HEK293T (cell line): Measurements from ENCODE around the gene PPP1R14B.

Experiments
- CTCF ChIA-PET: fragments of 350-600 bp; formaldehyde crosslinking; extraction: SDS; loops from one replicate; lab custom pipeline; 2021; ENCODE audit warnings: antibody characterized with exemption, inconsistent platforms; lab: Yijun Ruan, JAX
- POLR2A ChIA-PET: fragments of 350-600 bp; formaldehyde crosslinking; extraction: SDS; loops from one replicate; lab custom pipeline; 2020; ENCODE audit warnings: antibody characterized with exemption, inconsistent platforms; lab: Yijun Ruan, JAX
- DNase-seq: peaks from one replicate; pipeline ENCODE4 v3.0.0; 2012; ENCODE audit warnings: mixed read lengths; ENCODE audit errors: extremely low spot score
- ARNT ChIP-seq: fragments of 450-650 bp; IDR thresholded peaks from 2 replicates; pipeline ENCODE4 v1.6.1; 2017; ENCODE audit warnings: mild to moderate bottlenecking
- BHLHE40 ChIP-seq: fragments of 450-650 bp; IDR thresholded peaks from 2 replicates; pipeline ENCODE4 v1.6.1; 2016; ENCODE audit warnings: mild to moderate bottlenecking, moderate library complexity, borderline replicate concordance
- CTBP1 ChIP-seq: fragments of 450-650 bp; IDR thresholded peaks from 2 replicates; pipeline ENCODE4 v1.6.1; 2016; ENCODE audit warnings: borderline replicate concordance
- ELF4 ChIP-seq: fragments of 450-650 bp; IDR thresholded peaks from 2 replicates; pipeline ENCODE4 v1.6.1; 2017; ENCODE audit warnings: antibody characterized with exemption
- FOXA1 ChIP-seq: fragments of 450-650 bp; IDR thresholded peaks from 2 replicates; pipeline ENCODE4 v1.6.1; 2016; ENCODE audit warnings: mild to moderate bottlenecking
- FOXK2 ChIP-seq: fragments of 450-650 bp; IDR thresholded peaks from 2 replicates; pipeline ENCODE4 v1.6.1; 2016; ENCODE audit warnings: mild to moderate bottlenecking
- FOXM1 ChIP-seq: fragments of 450-650 bp; IDR thresholded peaks from 2 replicates; pipeline ENCODE4 v1.6.1; 2017; ENCODE audit warnings: mild to moderate bottlenecking, borderline replicate concordance
- HDGF ChIP-seq: fragments of 450-650 bp; IDR thresholded peaks from 2 replicates; pipeline ENCODE4 v1.6.1; 2017; ENCODE audit warnings: antibody characterized with exemption, borderline replicate concordance
- L3MBTL2 ChIP-seq: fragments of 450-650 bp; conservative IDR thresholded peaks from 2 replicates; pipeline ENCODE4 v1.6.1; 2016; ENCODE audit warnings: mild to moderate bottlenecking
- LEF1 ChIP-seq: fragments of 450-650 bp; IDR thresholded peaks from 2 replicates; pipeline ENCODE4 v1.6.1; 2017; ENCODE audit warnings: mild to moderate bottlenecking, borderline replicate concordance
- NFRKB ChIP-seq: fragments of 450-650 bp; IDR thresholded peaks from 2 replicates; pipeline ENCODE4 v1.6.1; 2016; ENCODE audit warnings: mild to moderate bottlenecking, moderate library complexity
- PKNOX1 ChIP-seq: fragments of 450-650 bp; IDR thresholded peaks from 2 replicates; pipeline ENCODE4 v1.6.1; 2016
- SP1 ChIP-seq: fragments of 450-650 bp; IDR thresholded peaks from 2 replicates; pipeline ENCODE4 v1.6.1; 2017
- SUZ12 ChIP-seq: fragments of 450-650 bp; IDR thresholded peaks from 2 replicates; pipeline ENCODE4 v1.6.1; 2016; ENCODE audit warnings: mild to moderate bottlenecking
- TARDBP ChIP-seq: fragments of 450-650 bp; IDR thresholded peaks from 2 replicates; pipeline ENCODE4 v1.6.1; 2016
- ZNF384 ChIP-seq: fragments of 450-650 bp; IDR thresholded peaks from 2 replicates; pipeline ENCODE4 v1.6.1; 2016

PPP1R14B gene

GRCh38 chr11:64287676-64288352, 41.1 kb upstream of the PPP1R14B start:
- CTCF ChIA-PET = interaction anchor here (0.7 kb wide), 1 partner anchor 69 kb away, joined by 3 read pairs; no protein-coding TSS in a partner anchor
- POLR2A ChIA-PET = interaction anchor here (1.4 to 8.5 kb wide), 2 partner anchors 17 to 30 kb away, joined by 3 to 81 read pairs; partner anchors contain the start of gene PRDX5
- TF ChIP-seq CTBP1 (no peak), FOXA1 (no peak), LEF1 (no peak), SP1 (no peak), ELF4 (no peak), BHLHE40 (no peak), SUZ12 (no peak), ZNF384 (no peak), NFRKB (no peak), FOXM1 (no peak), HDGF (no peak), L3MBTL2 (no peak), PKNOX1 (no peak), FOXK2 (no peak), ARNT (no peak)
- DNase-seq = no peak

DNA sequence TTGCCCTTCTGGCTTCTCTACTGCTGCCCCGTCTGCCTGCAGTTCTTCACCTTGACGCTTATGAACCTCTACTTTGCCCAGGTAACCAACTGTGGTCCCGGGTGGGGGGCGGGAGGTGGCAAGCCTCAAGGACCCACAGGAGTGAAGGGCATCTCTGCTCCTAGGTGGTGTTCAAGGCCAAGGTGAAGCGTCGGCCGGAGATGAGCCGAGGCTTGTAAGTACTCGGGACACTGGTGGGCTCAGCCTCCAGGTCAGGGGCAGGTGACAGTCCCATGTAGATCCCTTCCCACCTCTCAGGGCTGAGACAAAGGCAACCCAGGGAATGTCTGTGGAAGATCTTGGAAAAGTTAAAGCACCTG, 40.0 kb upstream of the PPP1R14B start:
- TF ChIP-seq NFRKB (no peak), BHLHE40 (no peak), L3MBTL2 (no peak), PKNOX1 (no peak), ARNT (no peak), HDGF (no peak), FOXK2 (no peak), FOXA1 (no peak), ZNF384 (no peak), SP1 (no peak), CTBP1 (no peak), LEF1 (no peak), ELF4 (no peak), TARDBP (no peak), FOXM1 (no peak), SUZ12 (no peak)
- no peak for DNase-seq
- ChIA-PET CTCF (interaction anchor here (0.8 kb wide), 1 partner anchor 14 kb away, joined by 6 read pairs; no protein-coding TSS in a partner anchor), POLR2A (interaction anchor here (1.0 to 8.5 kb wide), 2 partner anchors 11 to 16 kb away, joined by 3 to 81 read pairs; no protein-coding TSS in a partner anchor)

DNA sequence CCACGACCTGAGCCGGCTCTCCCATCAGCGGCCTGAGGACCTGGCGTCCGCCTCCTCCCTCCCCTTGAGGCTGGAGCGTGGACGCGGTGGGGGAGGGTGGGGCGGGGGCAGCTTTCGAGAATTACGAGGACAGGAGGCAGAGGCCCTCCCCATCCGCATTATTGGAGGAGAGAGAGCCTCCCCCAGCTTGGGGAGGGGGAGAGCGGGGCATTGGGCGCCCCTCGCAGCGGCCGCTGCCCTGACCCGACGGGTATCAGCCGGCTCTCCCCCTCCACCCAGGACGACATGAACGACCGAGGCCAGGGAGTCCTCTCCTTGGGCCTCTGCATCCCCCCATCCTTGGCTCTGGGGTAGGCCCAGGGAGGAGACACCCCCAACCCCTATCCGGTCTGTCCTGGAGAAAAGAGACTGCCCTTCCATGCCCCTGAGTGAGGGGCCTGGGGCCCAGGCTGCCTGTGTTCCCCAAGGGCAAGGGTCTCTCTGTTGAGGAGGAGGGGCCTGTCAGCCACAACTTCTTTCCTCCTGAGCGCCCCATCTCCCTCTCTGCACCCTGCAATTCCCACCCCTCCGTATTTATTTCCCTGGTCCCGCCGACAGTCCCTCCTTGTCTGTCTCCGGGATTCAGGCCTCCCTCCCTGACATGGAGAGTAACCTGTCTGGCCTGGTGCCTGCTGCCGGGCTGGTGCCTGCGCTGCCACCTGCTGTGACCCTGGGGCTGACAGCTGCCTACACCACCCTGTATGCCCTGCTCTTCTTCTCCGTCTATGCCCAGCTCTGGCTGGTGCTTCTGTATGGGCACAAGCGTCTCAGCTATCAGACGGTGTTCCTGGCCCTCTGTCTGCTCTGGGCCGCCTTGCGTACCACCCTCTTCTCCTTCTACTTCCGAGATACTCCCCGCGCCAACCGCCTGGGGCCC, 39.4 kb upstream of the PPP1R14B start:
- TF ChIP-seq FOXK2 (no peak), NFRKB (no peak), FOXM1 (no peak), ELF4 (no peak), TARDBP (no peak), SP1 (no peak), CTBP1 (no peak), BHLHE40 (no peak), ARNT (no peak), ZNF384 (no peak), PKNOX1 (no peak)
- POLR2A ChIA-PET = interaction anchor here (1.0 to 8.5 kb wide), 6 partner anchors 10 to 55 kb away, joined by 3 to 81 read pairs (median 7); partner anchors contain the start of gene ESRRA
- DNase-seq = no peak
- CTCF ChIA-PET = interaction anchor here (0.8 kb wide), 1 partner anchor 15 kb away, joined by 6 read pairs; no protein-coding TSS in a partner anchor

- TF ChIP-seq CTBP1 = no peak
- 0 out of 2 replicates have a peak, but pooled peaks have one; percentile 64 for TF ChIP-seq L3MBTL2
- peak; percentile 86 for DNase-seq
- POLR2A ChIA-PET = interaction anchor here (1.0 to 8.5 kb wide), 8 partner anchors 11 to 380 kb away, joined by 3 to 81 read pairs (median 7); partner anchors contain the start of genes ESRRA, PRDX5 and TRMT112
- CTCF ChIA-PET = interaction anchor here (0.6 to 1.5 kb wide), 4 partner anchors 14 to 70 kb away, joined by 3 to 8 read pairs (median 4); no protein-coding TSS in a partner anchor
Observed at GRCh38 chr11:64284962-64285884, 38.5 kb upstream of the PPP1R14B start, which contains the start of gene GPR137. TSS of gene GPR137 (plus strand) at chr11:64285848. CDS start at chr11:64286525, 677 bp downstream.
